ENCODE results near the gene EFCAB6. TPM values are rescaled to one million over a fixed set of nuclear protein-coding genes. Genes with fewer than 3 reads are reported as not detected.

Gene EFCAB6
- total RNA-seq, 1 experiment from 2014 or later = 0.94 TPM

- peak; percentile 90 for TF ChIP-seq ZNF121 (CRISPR knock-in tag; IDR thresholded peaks at IDR 0.05)
- TF ChIP-seq ZNF425 (CRISPR knock-in tag; conservative IDR thresholded peaks at IDR 0.05) = no peak
- POLR2A ChIA-PET = no interaction called here
- H3K36me3 Mint-ChIP-seq = no peaks in the 10 kb centered on the region
Observed at GRCh38 chr22:43726964-43727543, 85.1 kb downstream of the EFCAB6 start.

DNA sequence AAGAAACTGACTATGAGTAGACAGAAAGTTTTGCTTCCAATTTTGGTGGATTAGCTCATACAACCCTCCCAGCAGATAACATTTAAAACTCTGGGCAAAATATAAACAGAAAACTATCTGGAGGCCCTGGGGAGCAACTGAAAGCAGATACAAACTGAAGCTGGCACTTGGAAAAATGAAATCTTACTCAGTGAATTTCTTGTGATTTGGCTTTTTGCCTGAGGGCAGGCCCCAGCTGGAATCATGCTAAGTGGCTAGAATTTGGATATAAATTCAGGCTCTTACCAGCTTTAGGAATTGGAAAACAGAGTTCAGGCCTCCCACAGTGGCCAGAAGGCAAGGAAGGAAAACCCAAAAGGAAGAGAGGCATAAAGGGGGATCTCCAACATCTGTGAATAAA lies 85.8 kb downstream of the EFCAB6 start:
- Mint-ChIP-seq H3K4me1 (peaks cover 18% of the 10 kb centered on the region), H3K4me3 (no peak overlapping the region), H3K36me3 (no peaks in the 10 kb centered on the region), H3K27me3 (ENCODE audit: low read depth) (no peaks in the 10 kb centered on the region), H3K27ac (peak overlapping the region; percentile 78), H3K9me3 (0 out of 2 replicates have a peak, but pooled peaks cover 9% of the 10 kb centered on the region)
- no peak for DNase-seq (ENCODE audit: low spot score)
- TF ChIP-seq EMX1 (CRISPR knock-in tag; IDR thresholded peaks at IDR 0.05) (no peak), ZNF232 (CRISPR knock-in tag; IDR thresholded peaks at IDR 0.05) (no peak), MXD4 (CRISPR knock-in tag; IDR thresholded peaks at IDR 0.05; ENCODE audit: borderline replicate concordance) (no peak), E2F5 (CRISPR knock-in tag; IDR thresholded peaks at IDR 0.05) (no peak), TP53 (CRISPR knock-in tag; IDR thresholded peaks at IDR 0.05) (no peak), FOXP1 (CRISPR knock-in tag; IDR thresholded peaks at IDR 0.05; ENCODE audit: borderline replicate concordance) (no peak)
- TF ChIP-seq, protein P1, sequence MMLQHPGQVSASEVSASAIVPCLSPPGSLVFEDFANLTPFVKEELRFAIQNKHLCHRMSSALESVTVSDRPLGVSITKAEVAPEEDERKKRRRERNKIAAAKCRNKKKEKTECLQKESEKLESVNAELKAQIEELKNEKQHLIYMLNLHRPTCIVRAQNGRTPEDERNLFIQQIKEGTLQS (CRISPR knock-in tag; conservative IDR thresholded peaks at IDR 0.05) = no peak
- TF ChIP-seq, protein P2, sequence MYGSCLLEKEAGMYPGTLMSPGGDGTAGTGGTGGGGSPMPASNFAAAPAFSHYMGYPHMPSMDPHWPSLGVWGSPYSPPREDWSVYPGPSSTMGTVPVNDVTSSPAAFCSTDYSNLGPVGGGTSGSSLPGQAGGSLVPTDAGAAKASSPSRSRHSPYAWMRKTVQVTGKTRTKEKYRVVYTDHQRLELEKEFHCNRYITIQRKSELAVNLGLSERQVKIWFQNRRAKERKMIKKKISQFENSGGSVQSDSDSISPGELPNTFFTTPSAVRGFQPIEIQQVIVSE (CRISPR knock-in tag; IDR thresholded peaks at IDR 0.05; ENCODE audit: borderline replicate concordance) = no peak
- no peak for ATAC-seq
- ChIA-PET POLR2A (no interaction called here), CTCF (interaction anchor here (0.6 to 0.7 kb wide), 2 partner anchors 100 to 1828 kb away, joined by 3 to 5 read pairs; no protein-coding TSS in a partner anchor)

More at GRCh38 chr22:43726964-43727543, 85.1 kb downstream of the EFCAB6 start:
- H3K9me3 Mint-ChIP-seq = 0 out of 2 replicates have a peak, but pooled peaks cover 6% of the 10 kb centered on the region
- no peak for DNase-seq (ENCODE audit: low spot score)
- ATAC-seq = no peak
- H3K27me3 Mint-ChIP-seq (ENCODE audit: low read depth) = no peaks in the 10 kb centered on the region
- CTCF ChIA-PET = no interaction called here
- H3K4me1 Mint-ChIP-seq = peaks cover 18% of the 10 kb centered on the region
- H3K4me3 Mint-ChIP-seq = no peak overlapping the region
- H3K27ac Mint-ChIP-seq = no peak overlapping the region

DNA sequence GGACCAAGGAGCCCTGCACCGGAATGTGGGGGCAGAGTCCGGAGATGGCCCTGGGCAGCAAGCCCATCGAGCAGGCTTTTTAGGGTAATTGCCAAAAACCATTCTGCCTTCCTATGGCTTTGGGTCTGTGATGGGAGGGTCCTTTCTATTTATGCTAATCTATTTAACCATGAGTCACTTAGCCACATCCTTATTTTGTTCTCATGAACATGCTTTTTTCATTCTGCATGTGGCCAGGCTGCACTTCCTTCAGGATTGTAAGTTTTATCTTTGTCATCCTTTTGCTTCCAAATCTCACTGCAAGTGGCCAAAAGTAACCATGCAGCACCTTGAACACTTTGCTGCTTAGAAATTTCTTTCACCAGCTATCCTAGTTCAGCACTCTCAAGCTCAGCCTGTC lies 88.3 kb downstream of the EFCAB6 start:
- CTCF ChIA-PET = interaction anchor here (0.8 kb wide), 1 partner anchor 167 kb away, joined by 4 read pairs; no protein-coding TSS in a partner anchor
- POLR2A ChIA-PET = no interaction called here
- ATAC-seq = no peak
- Mint-ChIP-seq H3K27ac (no peak overlapping the region), H3K4me1 (peaks cover 18% of the 10 kb centered on the region), H3K36me3 (no peaks in the 10 kb centered on the region), H3K9me3 (0 out of 2 replicates have a peak, but pooled peaks cover 9% of the 10 kb centered on the region), H3K27me3 (ENCODE audit: low read depth) (no peaks in the 10 kb centered on the region), H3K4me3 (no peak overlapping the region)
- no peak for DNase-seq (ENCODE audit: low spot score)
- TF ChIP-seq, protein P3, sequence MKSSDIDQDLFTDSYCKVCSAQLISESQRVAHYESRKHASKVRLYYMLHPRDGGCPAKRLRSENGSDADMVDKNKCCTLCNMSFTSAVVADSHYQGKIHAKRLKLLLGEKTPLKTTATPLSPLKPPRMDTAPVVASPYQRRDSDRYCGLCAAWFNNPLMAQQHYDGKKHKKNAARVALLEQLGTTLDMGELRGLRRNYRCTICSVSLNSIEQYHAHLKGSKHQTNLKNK (CRISPR knock-in tag; IDR thresholded peaks at IDR 0.05) = no peak
- TF ChIP-seq ZNF423 (CRISPR knock-in tag; IDR thresholded peaks at IDR 0.05) = no peak
- TF ChIP-seq JAZF1 (CRISPR knock-in tag; IDR thresholded peaks at IDR 0.05) = no peak
- no peak for TF ChIP-seq FOXP4 (CRISPR knock-in tag; IDR thresholded peaks at IDR 0.05)
- TF ChIP-seq, protein P4, sequence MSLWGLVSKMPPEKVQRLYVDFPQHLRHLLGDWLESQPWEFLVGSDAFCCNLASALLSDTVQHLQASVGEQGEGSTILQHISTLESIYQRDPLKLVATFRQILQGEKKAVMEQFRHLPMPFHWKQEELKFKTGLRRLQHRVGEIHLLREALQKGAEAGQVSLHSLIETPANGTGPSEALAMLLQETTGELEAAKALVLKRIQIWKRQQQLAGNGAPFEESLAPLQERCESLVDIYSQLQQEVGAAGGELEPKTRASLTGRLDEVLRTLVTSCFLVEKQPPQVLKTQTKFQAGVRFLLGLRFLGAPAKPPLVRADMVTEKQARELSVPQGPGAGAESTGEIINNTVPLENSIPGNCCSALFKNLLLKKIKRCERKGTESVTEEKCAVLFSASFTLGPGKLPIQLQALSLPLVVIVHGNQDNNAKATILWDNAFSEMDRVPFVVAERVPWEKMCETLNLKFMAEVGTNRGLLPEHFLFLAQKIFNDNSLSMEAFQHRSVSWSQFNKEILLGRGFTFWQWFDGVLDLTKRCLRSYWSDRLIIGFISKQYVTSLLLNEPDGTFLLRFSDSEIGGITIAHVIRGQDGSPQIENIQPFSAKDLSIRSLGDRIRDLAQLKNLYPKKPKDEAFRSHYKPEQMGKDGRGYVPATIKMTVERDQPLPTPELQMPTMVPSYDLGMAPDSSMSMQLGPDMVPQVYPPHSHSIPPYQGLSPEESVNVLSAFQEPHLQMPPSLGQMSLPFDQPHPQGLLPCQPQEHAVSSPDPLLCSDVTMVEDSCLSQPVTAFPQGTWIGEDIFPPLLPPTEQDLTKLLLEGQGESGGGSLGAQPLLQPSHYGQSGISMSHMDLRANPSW (CRISPR knock-in tag; conservative IDR thresholded peaks at IDR 0.05; ENCODE audit: low read depth) = no peak
- no peak for TF ChIP-seq GTF2I (CRISPR knock-in tag; conservative IDR thresholded peaks at IDR 0.05)
- no peak for TF ChIP-seq FOXK1 (CRISPR knock-in tag; IDR thresholded peaks at IDR 0.05)
- TF ChIP-seq ZNF317 (CRISPR knock-in tag; IDR thresholded peaks at IDR 0.05; ENCODE audit: borderline replicate concordance, low read depth) = no peak
